A549 (cell line): ENCODE data around the gene CIPC. TPM values are rescaled to one million over a fixed set of nuclear protein-coding genes. Genes with fewer than 3 reads are reported as not detected.
A peak's percentile ranks its signal among the peaks of the same experiment; 100 is the strongest.

Experiments used
- ATAC-seq, 2 experiments: fragments of 200-7000 bp in 1 of 2; fragments of >200 bp in 1 of 2; cut with Nextera tagmentation in 1 of 2; cut with Tn5 transposase in 1 of 2; 3 replicates each; pipeline versions ENCODE4 v1.8.0 to v1.9.1; 2018 to 2020; ENCODE audit warnings: mild to moderate bottlenecking in 1 of 2, moderate library complexity in 1 of 2
- CTCF ChIA-PET: fragments of 300-600 bp; sonication (Branson Sonifier 250); formaldehyde crosslinking; extraction: SDS; loops from one replicate; lab custom pipeline; 2021; ENCODE audit warnings: antibody characterized with exemption, inconsistent platforms; lab: Yijun Ruan, JAX
- POLR2A ChIA-PET: fragments of 350-600 bp; formaldehyde crosslinking; extraction: SDS; loops from one replicate; lab custom pipeline; 2021; ENCODE audit warnings: antibody characterized with exemption, inconsistent platforms; lab: Yijun Ruan, JAX
- DNase-seq, 2 experiments: peaks; one replicate each; pipeline versions ENCODE4 v3.0.0 to v3.0.0-alpha.2; 2011 to 2016; ENCODE audit warnings: low read depth in 1 of 2, low spot score in 1 of 2
- FAIRE-seq: peaks from 2 replicates; lab custom pipeline; 2011; peaks lifted over from hg19 to GRCh38; lab: Jason Lieb, UNC
- H3K27ac ChIP-seq, 2 experiments: fragments of >200 bp; sonication (Bioruptor Twin); formaldehyde crosslinking; 3 replicates each; pipeline ENCODE4 v1.5.1; 2016 to 2017
- H3K4me1 ChIP-seq: fragments of >200 bp; sonication (Bioruptor Twin); formaldehyde crosslinking; 3 replicates; pipeline ENCODE4 v1.6.1; 2016
- H3K4me2 ChIP-seq: fragments of >200 bp; sonication (Bioruptor Twin); formaldehyde crosslinking; 3 replicates; pipeline ENCODE4 v1.6.1; 2016
- H3K4me3 ChIP-seq: fragments of >200 bp; sonication (Bioruptor Twin); formaldehyde crosslinking; 3 replicates; pipeline ENCODE4 v1.5.1; 2016
- H3K9me3 ChIP-seq: fragments of >200 bp; sonication (Bioruptor Twin); formaldehyde crosslinking; 3 replicates; pipeline ENCODE4 v1.6.1; 2016
- ATOH8 ChIP-seq: fragments of 250-450 bp; sonication (Bioruptor Pico); IDR thresholded peaks from 2 replicates; pipeline ENCODE4 v1.5.0; 2020; ENCODE audit warnings: low read depth, mild to moderate bottlenecking, moderate library complexity
- CBX2 ChIP-seq: fragments of 200-600 bp; sonication (generic); IDR thresholded peaks from 2 replicates; pipeline ENCODE4 v1.6.1; 2016; ENCODE audit warnings: low read depth, mild to moderate bottlenecking, borderline replicate concordance
- CHD2 ChIP-seq: fragments of 150-350 bp; IDR thresholded peaks from 2 replicates; pipeline ENCODE4 v1.6.1; 2014; ENCODE audit warnings: low read length; ENCODE audit not compliant: partially characterized antibody
- CTCF ChIP-seq: fragments of >200 bp; sonication (Bioruptor Twin); formaldehyde crosslinking; IDR thresholded peaks from 3 replicates; pipeline ENCODE4 v1.5.1; 2016
- E2F6 ChIP-seq: IDR thresholded peaks from 2 replicates; pipeline ENCODE4 v1.6.1; 2012; ENCODE audit warnings: low read depth, borderline replicate concordance
- ELK1 ChIP-seq: fragments of 150-350 bp; IDR thresholded peaks from 2 replicates; pipeline ENCODE4 v1.6.1; 2014; ENCODE audit warnings: low read depth, mild to moderate bottlenecking, low read length
- ESRRA ChIP-seq: fragments of 150-350 bp; IDR thresholded peaks from 2 replicates; pipeline ENCODE4 v1.6.1; 2014; ENCODE audit warnings: mild to moderate bottlenecking, low read length, borderline replicate concordance
- FOXS1 ChIP-seq: fragments of 250-450 bp; sonication (Bioruptor Pico); IDR thresholded peaks from 2 replicates; pipeline ENCODE4 v1.5.0; 2020; ENCODE audit warnings: mild to moderate bottlenecking, moderate library complexity
- HEYL ChIP-seq: fragments of 250-450 bp; sonication (Bioruptor Pico); IDR thresholded peaks from 2 replicates; pipeline ENCODE4 v1.8.0; 2021; ENCODE audit warnings: mild to moderate bottlenecking, moderate library complexity
- KDM1A ChIP-seq: fragments of 200-600 bp; sonication (generic); IDR thresholded peaks from 2 replicates; pipeline ENCODE4 v1.6.1; 2016; ENCODE audit warnings: low read depth, mild to moderate bottlenecking
- MAX ChIP-seq: IDR thresholded peaks from 2 replicates; pipeline ENCODE4 v1.6.1; 2012
- MAZ ChIP-seq: fragments of 150-350 bp; IDR thresholded peaks from 2 replicates; pipeline ENCODE4 v1.6.1; 2014; ENCODE audit warnings: antibody characterized with exemption, low read depth, low read length, borderline replicate concordance
- NR3C1 ChIP-seq: fragments of >200 bp; sonication (Bioruptor Twin); formaldehyde crosslinking; IDR thresholded peaks from 3 replicates; pipeline ENCODE4 v1.6.1; 2017
- PHF8 ChIP-seq: fragments of 200-600 bp; sonication (generic); IDR thresholded peaks from 2 replicates; pipeline ENCODE4 v1.6.1; 2016; ENCODE audit warnings: low read depth, mild to moderate bottlenecking, antibody characterized with exemption, moderate library complexity, borderline replicate concordance
- RAD21 ChIP-seq, 2 experiments: fragments of >200 bp in 1 of 2; sonication (Bioruptor Twin) in 1 of 2; formaldehyde crosslinking in 1 of 2; IDR thresholded peaks in 1 of 2; conservative IDR thresholded peaks in 1 of 2; 2 replicates in 1 of 2; 3 replicates in 1 of 2; pipeline ENCODE4 v1.6.1; 2012 to 2018; ENCODE audit warnings: inconsistent platforms in 1 of 2
- RFX5 ChIP-seq: fragments of 450-650 bp; IDR thresholded peaks from 2 replicates; pipeline ENCODE4 v1.7.1; 2014; ENCODE audit warnings: antibody characterized with exemption, mild to moderate bottlenecking, moderate library complexity
- SMC3 ChIP-seq: fragments of >200 bp; sonication (Bioruptor Twin); formaldehyde crosslinking; IDR thresholded peaks from 3 replicates; pipeline ENCODE4 v1.6.1; 2018; ENCODE audit warnings: inconsistent platforms
- TFCP2L1 ChIP-seq: fragments of 250-450 bp; sonication (Bioruptor Pico); IDR thresholded peaks from 2 replicates; pipeline ENCODE4 v1.5.0; 2021; ENCODE audit warnings: mild to moderate bottlenecking
- ZNF302 ChIP-seq: fragments of 250-450 bp; sonication (Bioruptor Pico); IDR thresholded peaks from 2 replicates; pipeline ENCODE4 v1.9.0; 2021; ENCODE audit warnings: inconsistent platforms, mild to moderate bottlenecking, moderate library complexity
- WGBS: methylation state at CpG from one replicate; pipeline ENCODE4 v1.1.6; 2017; ENCODE audit errors: missing lambda C conversion rate; 5-methylcytosine and 5-hydroxymethylcytosine counted together
- polyA plus RNA-seq, 4 experiments: library from polyadenylated mRNA; depleted of rRNA in 3 of 4; stranded (reverse); fragments of >200 nt; fragmentation: RNase III in 1 of 4; extraction: RNeasy Plus Mini Kit Qiagen cat#74134 plus additional on column Dnase treatment in 1 of 4; gene quantifications; 2 replicates in 3 of 4; 3 replicates in 1 of 4; pipeline ENCODE4 v1.2.3, GENCODE V29; 2011 to 2017

The CIPC gene
- polyA plus RNA-seq, 2 of the 4 experiments (the other 2 are of a cell fraction), result 8.9 to 13.9 TPM

- H3K4me3 ChIP-seq, result no peak overlapping the region
- H3K4me1 ChIP-seq, result peaks cover 30% of the 10 kb centered on the region
- 63% methylated on average over 11 of the region's 11 CpGs for WGBS
- POLR2A ChIA-PET, result no interaction called here
- H3K4me2 ChIP-seq, result no peak overlapping the region
- CTCF ChIA-PET, result interaction anchor here (0.6 to 13.6 kb wide), 5 partner anchors 9 to 458 kb away, joined by 4 to 182 read pairs (median 5); no protein-coding TSS in a partner anchor
- peak overlapping the region; percentile 29 to 81; a peak in 4 of 6 replicates for H3K27ac ChIP-seq
- FAIRE-seq, result no peak
- H3K9me3 ChIP-seq, result peaks cover 10% of the 10 kb centered on the region
- TF ChIP-seq HEYL (CRISPR knock-in tag) (no peak), ESRRA (no peak), KDM1A (no peak)
- no peak for DNase-seq
- ATAC-seq, result no peak
Measured at GRCh38 chr14:77051116-77051515, 46.9 kb upstream of the CIPC start.

GRCh38 chr14:77052281-77053044 is 45.6 kb upstream of the CIPC start:
- POLR2A ChIA-PET, result no interaction called here

GRCh38 chr14:77053046-77053841 is 44.8 kb upstream of the CIPC start:
- Histone ChIP-seq H3K27ac (peak overlapping the region; percentile 66 to 81), H3K9me3 (peaks cover 14% of the 10 kb centered on the region), H3K4me1 (peaks cover 19% of the 10 kb centered on the region), H3K4me3 (no peak overlapping the region), H3K4me2 (peak overlapping the region; percentile 19; the same call in 1 of the 3 replicates)
- CTCF ChIA-PET, result interaction anchor here (0.9 to 5.3 kb wide), 17 partner anchors 8 to 192 kb away, joined by 3 to 43 read pairs (median 5); partner anchors contain the start of gene IRF2BPL
- FAIRE-seq, result no peak
- POLR2A ChIA-PET, result no interaction called here
- ATAC-seq, result peak; percentile 28 to 88; a peak in 3 of 6 replicates
- DNase-seq, result peak in 1 of 2 experiments; percentile 65
- 72% methylated on average over 20 of the region's 21 CpGs for WGBS
- TF ChIP-seq CBX2 (no peak), ATOH8 (no peak), MAZ (no peak), TFCP2L1 (no peak), SMC3 (peak; percentile 93), ZNF302 (CRISPR knock-in tag) (no peak), PHF8 (no peak), KDM1A (peak; percentile 75; the same call in 1 of the 2 replicates), CTCF (peak; percentile 67), FOXS1 (CRISPR knock-in tag) (no peak), CHD2 (no peak), RFX5 (no peak), E2F6 (no peak)

More at GRCh38 chr14:77052281-77053044, 45.6 kb upstream of the CIPC start:
- 74% methylated on average over 8 of the region's 8 CpGs for WGBS
- Histone ChIP-seq H3K4me3 (no peak overlapping the region), H3K4me2 (peak overlapping the region; percentile 19; the same call in 1 of the 3 replicates), H3K27ac (peak overlapping the region; percentile 66 to 81), H3K4me1 (peaks cover 19% of the 10 kb centered on the region), H3K9me3 (peaks cover 14% of the 10 kb centered on the region)
- ATAC-seq, result peak; percentile 58 to 64; a peak in 5 of 6 replicates
- no peak for DNase-seq
- no peak for FAIRE-seq
- TF ChIP-seq MAX (0 out of 2 replicates have a peak, but pooled peaks have one; percentile 17), RAD21 (conservative IDR thresholded peaks at IDR 0.05 in 1 of 2, IDR thresholded peaks at IDR 0.05 in 1 of 2) (no peak), NR3C1 (no peak), ELK1 (no peak)
- CTCF ChIA-PET, result interaction anchor here (0.9 to 5.3 kb wide), 12 partner anchors 8 to 192 kb away, joined by 3 to 43 read pairs (median 6); no protein-coding TSS in a partner anchor
